HEK293 (cell line): ENCODE measurements around the gene ANTXR1.

ENCODE experiments used
- CTCF ChIP-seq: fragments of 450-650 bp; formaldehyde crosslinking; IDR thresholded peaks from 2 replicates; pipeline ENCODE4 v1.5.1; 2016; ENCODE audit warnings: missing biosample characterization, missing genetic modification characterization
- RBAK ChIP-seq: fragments of 450-650 bp; formaldehyde crosslinking; IDR thresholded peaks from 2 replicates; pipeline ENCODE4 v1.5.1; 2016; ENCODE audit warnings: missing biosample characterization, missing genetic modification characterization
- YY1 ChIP-seq: fragments of 450-650 bp; formaldehyde crosslinking; IDR thresholded peaks from 2 replicates; pipeline ENCODE4 v1.5.1; 2018; ENCODE audit warnings: missing biosample characterization, missing genetic modification characterization
- ZNF302 ChIP-seq: fragments of 450-650 bp; formaldehyde crosslinking; IDR thresholded peaks from 2 replicates; pipeline ENCODE4 v1.5.1; 2016; ENCODE audit warnings: missing biosample characterization, missing genetic modification characterization, low read depth
- ZNF558 ChIP-seq: fragments of 450-650 bp; formaldehyde crosslinking; IDR thresholded peaks from 2 replicates; pipeline ENCODE4 v1.5.1; 2016; ENCODE audit warnings: missing biosample characterization, missing genetic modification characterization
- ZNF580 ChIP-seq: fragments of 450-650 bp; formaldehyde crosslinking; IDR thresholded peaks from 2 replicates; pipeline ENCODE4 v1.5.1; 2016; ENCODE audit warnings: missing biosample characterization, missing genetic modification characterization

- TF ChIP-seq CTCF (tag by site-specific recombination) (no peak), ZNF558 (tag by site-specific recombination) (no peak), ZNF302 (tag by site-specific recombination) (no peak), YY1 (tag by site-specific recombination) (no peak), ZNF580 (tag by site-specific recombination) (no peak), RBAK (no peak)
Measured at GRCh38 chr2:69083235-69083748, 70.3 kb downstream of the ANTXR1 start.
